CD14-positive monocyte (primary cell): Measurements from ENCODE around the gene AP1S1. TPM values are rescaled to one million over a fixed set of nuclear protein-coding genes. Genes with fewer than 3 reads are reported as not detected.

ENCODE experiments used
- DNase-seq, 3 donors: peaks; one replicate each; pipeline ENCODE4 v3.0.0-alpha.2; 2011 to 2022
- H2AFZ ChIP-seq: 2 replicates; pipeline ENCODE4 v1.6.0; 2012; ENCODE audit warnings: mild to moderate bottlenecking, low read depth, low read length, inconsistent platforms; ENCODE audit not compliant: insufficient read depth, poor library complexity, severe bottlenecking
- H3K27ac ChIP-seq, 2 donors: 1 replicate in 1 of 2; 2 replicates in 1 of 2; pipeline ENCODE4 v1.5.1; 2012 to 2013; ENCODE audit warnings: low read length in 2 of 2, control low read depth in 1 of 2, inconsistent platforms in 1 of 2, low read depth in 1 of 2, mild to moderate bottlenecking in 1 of 2
- H3K27me3 ChIP-seq, 2 donors: one replicate each; pipeline versions ENCODE4 v1.6.0 to v1.6.1; 2011 to 2013; ENCODE audit warnings: low read length in 2 of 2; ENCODE audit not compliant: control insufficient read depth in 2 of 2, insufficient read depth in 2 of 2
- H3K36me3 ChIP-seq, 2 donors: replicated peaks in 1 of 2; 1 replicate in 1 of 2; 2 replicates in 1 of 2; pipeline versions ENCODE4 v1.5.1 to v1.6.1; 2012 to 2013; ENCODE audit warnings: low read length in 2 of 2, control low read depth in 1 of 2, inconsistent platforms in 1 of 2, mild to moderate bottlenecking in 1 of 2; ENCODE audit not compliant: insufficient read depth in 2 of 2, control insufficient read depth in 1 of 2
- H3K4me1 ChIP-seq, 2 donors: 1 replicate in 1 of 2; 2 replicates in 1 of 2; pipeline versions ENCODE4 v1.5.1 to v1.6.1; 2012 to 2013; ENCODE audit warnings: low read length in 2 of 2, control low read depth in 1 of 2, inconsistent platforms in 1 of 2, mild to moderate bottlenecking in 1 of 2, moderate library complexity in 1 of 2; ENCODE audit not compliant: insufficient read depth in 2 of 2, control insufficient read depth in 1 of 2
- H3K4me2 ChIP-seq: replicated peaks from 2 replicates; pipeline ENCODE3; 2012; ENCODE audit warnings: low read length, moderate library complexity, mild to moderate bottlenecking; ENCODE audit not compliant: poor library complexity, severe bottlenecking; ENCODE audit errors: extremely low read depth
- H3K4me3 ChIP-seq, 3 experiments: fragments of 200-600 bp in 1 of 3; sonication (generic) in 1 of 3; replicated peaks in 1 of 3; 1 replicate in 2 of 3; 2 replicates in 1 of 3; pipeline ENCODE4 v1.5.1; 2011 to 2013; ENCODE audit warnings: low read length in 3 of 3, mild to moderate bottlenecking in 3 of 3, control low read depth in 2 of 3, low read depth in 2 of 3, inconsistent platforms in 1 of 3, moderate library complexity in 1 of 3
- H3K79me2 ChIP-seq: 2 replicates; pipeline ENCODE4 v1.6.0; 2012; ENCODE audit warnings: mild to moderate bottlenecking, control low read depth, inconsistent platforms, low read length, moderate library complexity; ENCODE audit not compliant: insufficient read depth
- H3K9ac ChIP-seq: 2 replicates; pipeline ENCODE4 v1.6.0; 2017; ENCODE audit warnings: low read length, mild to moderate bottlenecking; ENCODE audit not compliant: insufficient read depth, poor library complexity, severe bottlenecking
- H3K9me3 ChIP-seq, 2 donors: replicated peaks in 1 of 2; 1 replicate in 1 of 2; 2 replicates in 1 of 2; pipeline versions ENCODE4 v1.5.1 to v1.6.1; 2012 to 2013; ENCODE audit warnings: low read length in 2 of 2, control low read depth in 1 of 2; ENCODE audit not compliant: control insufficient read depth in 1 of 2, insufficient read depth in 1 of 2
- H4K20me1 ChIP-seq: 2 replicates; pipeline ENCODE4 v1.6.0; 2012; ENCODE audit warnings: mild to moderate bottlenecking, low read length, control low read depth, moderate library complexity; ENCODE audit not compliant: insufficient read depth
- H3K27ac Mint-ChIP-seq, 7 donors: one replicate each; pipeline ENCODE4 v1.8.0; 2020; ENCODE audit warnings: mild to moderate bottlenecking in 7 of 7, mixed read lengths in 7 of 7, moderate library complexity in 6 of 7, inconsistent platforms in 2 of 7
- H3K27me3 Mint-ChIP-seq, 3 donors: one replicate each; pipeline ENCODE4 v1.8.0; 2021 to 2022; ENCODE audit warnings: low read depth in 3 of 3, mild to moderate bottlenecking in 3 of 3, mixed read lengths in 3 of 3, moderate library complexity in 3 of 3, inconsistent platforms in 1 of 3
- H3K36me3 Mint-ChIP-seq, 2 donors: one replicate each; pipeline ENCODE4 v1.8.0; 2020; ENCODE audit warnings: mixed read lengths in 2 of 2, inconsistent platforms in 1 of 2, mild to moderate bottlenecking in 1 of 2
- H3K4me1 Mint-ChIP-seq: one replicate; pipeline ENCODE4 v1.8.0; 2020; ENCODE audit warnings: mild to moderate bottlenecking, mixed read lengths
- H3K4me3 Mint-ChIP-seq, 2 donors: one replicate each; pipeline ENCODE4 v1.8.0; 2020; ENCODE audit warnings: mild to moderate bottlenecking in 2 of 2, mixed read lengths in 2 of 2, moderate library complexity in 1 of 2
- H3K9me3 Mint-ChIP-seq, 7 donors: one replicate each; pipeline ENCODE4 v1.8.0; 2020 to 2022; ENCODE audit warnings: mixed read lengths in 7 of 7, mild to moderate bottlenecking in 6 of 7, moderate library complexity in 6 of 7, inconsistent platforms in 2 of 7
- CTCF ChIP-seq: fragments of 200-600 bp; IDR thresholded peaks from one replicate; pipeline ENCODE4 v1.8.0; 2022; ENCODE audit warnings: antibody characterized with exemption, mild to moderate bottlenecking
- whole genome bisulfite sequencing: methylation state at CpG from one replicate; pipeline ENCODE4 v1.1.5; 2013; ENCODE audit warnings: missing lambda C conversion rate; ENCODE audit not compliant: insufficient coverage; 5-methylcytosine and 5-hydroxymethylcytosine counted together
- intact Hi-C, 2 donors: fragments of 100-400 bp; cut with micrococcal nuclease; formaldehyde crosslinking; loops; one replicate each; pipeline versions ENCODE4 v1.15.0 to v1.15.1; 2023
- polyA plus RNA-seq, 3 donors: library from polyadenylated mRNA; depleted of rRNA in 1 of 3; unstranded in 2 of 3; stranded (reverse) in 1 of 3; fragments of 300-500 nt in 2 of 3; fragments of >200 nt in 1 of 3; fragmentation: Illumina TruSeq in 2 of 3; gene quantifications; 1 replicate in 2 of 3; 2 replicates in 1 of 3; pipeline ENCODE4 v1.2.3, GENCODE V29; 2012 to 2021

AP1S1 gene
- polyA plus RNA-seq, 3 donors = 10.1 to 21.3 (median 10.9) TPM

GRCh38 chr7:101137651-101138212 is 16.5 kb upstream of the AP1S1 start:
- intact Hi-C loops = loop anchor here (5.0 kb wide), 1 partner anchor 35 kb away; no protein-coding TSS in a partner anchor
- Mint-ChIP-seq H3K27me3 (peaks cover 13 to 35% (median 31%) of the 10 kb centered on the region in 3 donors), H3K4me3 (peak overlapping the region; percentile 51 to 83), H3K27ac (peak overlapping the region; percentile 90 to 97 (median 93)), H3K4me1 (peaks cover 50% of the 10 kb centered on the region), H3K9me3 (peaks cover 0 to 5% (median 0%) of the 10 kb centered on the region in 7 donors), H3K36me3 (peaks cover 0 to 2% of the 10 kb centered on the region in 2 donors)
- Histone ChIP-seq H3K4me1 (peaks cover 28 to 42% of the 10 kb centered on the region in 2 donors), H2AFZ (peak overlapping the region; percentile 37), H3K27ac (peak overlapping the region; percentile 71 to 96), H3K4me3 (peak overlapping the region in 1 of 3 experiments; percentile 44), H3K4me2 (peak overlapping the region; percentile 50), H3K27me3 (peaks cover 0 to 4% of the 10 kb centered on the region in 2 donors), H3K9ac (peak overlapping the region; percentile 78), H3K9me3 (no peaks in the 10 kb centered on the region), H3K36me3 (no peaks in the 10 kb centered on the region), H3K79me2 (no peaks in the 10 kb centered on the region), H4K20me1 (no peaks in the 10 kb centered on the region)
- WGBS = 83% methylated on average over 8 of the region's 9 CpGs
- DNase-seq = no peak
- TF ChIP-seq CTCF = no peak

- no peaks in the 10 kb centered on the region for H3K79me2 ChIP-seq
These were observed 15.9 kb upstream of the AP1S1 start for GRCh38 chr7:101138213-101138870.

More at GRCh38 chr7:101138213-101138870, 15.9 kb upstream of the AP1S1 start:
- Mint-ChIP-seq H3K4me1 (peaks cover 52% of the 10 kb centered on the region), H3K36me3 (peaks cover 0 to 2% of the 10 kb centered on the region in 2 donors), H3K4me3 (peak overlapping the region; percentile 51 to 83), H3K27me3 (peaks cover 11 to 37% (median 29%) of the 10 kb centered on the region in 3 donors), H3K9me3 (peaks cover 0 to 5% (median 0%) of the 10 kb centered on the region in 7 donors), H3K27ac (peak overlapping the region; percentile 90 to 97 (median 93))
- Histone ChIP-seq H3K27me3 (peaks cover 0 to 4% of the 10 kb centered on the region in 2 donors), H3K36me3 (no peaks in the 10 kb centered on the region), H3K9me3 (no peaks in the 10 kb centered on the region), H3K9ac (peak overlapping the region; percentile 78), H4K20me1 (no peaks in the 10 kb centered on the region), H3K4me3 (peak overlapping the region in 2 of 3 experiments; percentile 17 to 44), H3K27ac (peak overlapping the region; percentile 71 to 96), H2AFZ (peak overlapping the region; percentile 37), H3K4me2 (peak overlapping the region; percentile 50), H3K4me1 (peaks cover 28 to 42% of the 10 kb centered on the region in 2 donors)
- peak; percentile 96 to 99 (median 98) for DNase-seq
- 0% methylated on average over 3 of the region's 16 CpGs for whole genome bisulfite sequencing
- peak; percentile 98 for TF ChIP-seq CTCF
- intact Hi-C loops = loop anchor here (5.0 kb wide), 1 partner anchor 36 kb away; no protein-coding TSS in a partner anchor
